Gastrocnemius medialis (tissue), 4 donors: Measurements from ENCODE around the gene STK11IP. TPM values are rescaled to one million over a fixed set of nuclear protein-coding genes. Genes with fewer than 3 reads are reported as not detected.

Source experiments
- ATAC-seq, 2 donors: fragments of 150-250 bp; one replicate each; pipeline ENCODE4 v1.9.1; 2016
- DNase-seq, 2 donors: peaks; one replicate each; pipeline ENCODE4 v3.0.0-alpha.2; 2019
- H3K27ac ChIP-seq, 4 donors: fragments of 200-600 bp; sonication (generic); 1 replicate in 1 of 4; 2 replicates in 3 of 4; pipeline ENCODE4 v1.5.1; 2016 to 2018; ENCODE audit warnings: mild to moderate bottlenecking in 2 of 4, moderate library complexity in 1 of 4
- H3K27me3 ChIP-seq, 3 donors: fragments of 200-600 bp; sonication (generic) in 2 of 3; 1 replicate in 1 of 3; 2 replicates in 2 of 3; pipeline versions ENCODE4 v1.5.1 to v1.6.0; 2016 to 2019; ENCODE audit warnings: mild to moderate bottlenecking in 1 of 3, moderate library complexity in 1 of 3
- H3K36me3 ChIP-seq, 2 donors: fragments of 200-600 bp; sonication (generic) in 1 of 2; one replicate each; pipeline ENCODE4 v1.5.1; 2017 to 2018
- H3K4me1 ChIP-seq, 2 donors: fragments of 200-600 bp; sonication (generic) in 1 of 2; one replicate each; pipeline ENCODE4 v1.5.1; 2016 to 2017; ENCODE audit warnings: mild to moderate bottlenecking in 2 of 2
- H3K4me3 ChIP-seq, 4 donors: fragments of 200-600 bp; sonication (generic) in 3 of 4; 1 replicate in 1 of 4; 2 replicates in 3 of 4; pipeline ENCODE4 v1.5.1; 2016 to 2019; ENCODE audit warnings: mild to moderate bottlenecking in 2 of 4
- H3K9me3 ChIP-seq, 3 donors: fragments of 200-600 bp; sonication (generic) in 2 of 3; 1 replicate in 1 of 3; 2 replicates in 2 of 3; pipeline ENCODE4 v1.5.1; 2016 to 2019
- CTCF ChIP-seq, 5 experiments: fragments of 450-650 bp in 3 of 5; fragments of 200-600 bp in 2 of 5; sonication (generic) in 2 of 5; IDR thresholded peaks in 4 of 5; conservative IDR thresholded peaks in 1 of 5; 1 replicate in 4 of 5; 2 replicates in 1 of 5; pipeline ENCODE4 v1.5.1; 2016 to 2019; ENCODE audit warnings: antibody characterized with exemption in 5 of 5, mild to moderate bottlenecking in 3 of 5, moderate library complexity in 3 of 5
- POLR2A ChIP-seq, 2 donors: fragments of 450-650 bp; IDR thresholded peaks; one replicate each; pipeline ENCODE4 v1.6.1; 2017; ENCODE audit warnings: antibody characterized with exemption in 2 of 2, mild to moderate bottlenecking in 2 of 2, moderate library complexity in 2 of 2
- in situ Hi-C, 4 donors: fragments of 200-750 bp; cut with MboI; loops; one replicate each; pipeline versions ENCODE4 v1.15.0 to v1.8.0; 2017; ENCODE audit warnings: low sequenced_read_pairs in 4 of 4
- intact Hi-C: fragments of 100-400 bp; cut with DNase I; formaldehyde crosslinking; loops from one replicate; pipeline ENCODE4 v1.15.1; 2023; ENCODE audit warnings: low total_unique reads
- total RNA-seq, 4 donors: library from RNA; depleted of rRNA; stranded (reverse); fragments of >200 nt; gene quantifications; one replicate each; pipeline versions ENCODE4 v1.1.0 to v1.2.3, GENCODE V29; 2016

Gene STK11IP
- total RNA-seq, 4 donors from 2014 or later = 5.4 to 7.5 (median 6.5) TPM

GRCh38 chr2:219632760-219633105 lies 35.1 kb downstream of the STK11IP start:
- Histone ChIP-seq H3K9me3 (no peaks in the 10 kb centered on the region), H3K27ac (no peak overlapping the region), H3K4me1 (peaks cover 3% of the 10 kb centered on the region in 2 donors), H3K36me3 (no peaks in the 10 kb centered on the region), H3K27me3 (no peaks in the 10 kb centered on the region), H3K4me3 (no peak overlapping the region)
- intact Hi-C loops = no loop called here
- TF ChIP-seq CTCF (IDR thresholded peaks at IDR 0.05 in 4 of 5, conservative IDR thresholded peaks at IDR 0.05 in 1 of 5) = no peak
- TF ChIP-seq POLR2A (IDR thresholded peaks at IDR 0.05) = no peak
- ATAC-seq (no peak), DNase-seq (no peak)
- in situ Hi-C loops = no loop called here

GRCh38 chr2:219633276-219634065 lies 35.8 kb downstream of the STK11IP start:
- Histone ChIP-seq H3K9me3 (no peaks in the 10 kb centered on the region), H3K27ac (no peak overlapping the region), H3K4me1 (no peaks in the 10 kb centered on the region), H3K27me3 (no peaks in the 10 kb centered on the region), H3K4me3 (no peak overlapping the region), H3K36me3 (no peaks in the 10 kb centered on the region)
- in situ Hi-C loops (no loop called here), intact Hi-C loops (no loop called here)
- no peak for DNase-seq
- TF ChIP-seq POLR2A (IDR thresholded peaks at IDR 0.05) = no peak
- TF ChIP-seq CTCF (IDR thresholded peaks at IDR 0.05 in 4 of 5, conservative IDR thresholded peaks at IDR 0.05 in 1 of 5) = no peak
- no peak for ATAC-seq

- in situ Hi-C loops (no loop called here), intact Hi-C loops (no loop called here)
- H3K4me1 ChIP-seq = no peaks in the 10 kb centered on the region
- ATAC-seq (no peak), DNase-seq (no peak)
- H3K36me3 ChIP-seq = no peaks in the 10 kb centered on the region
- H3K4me3 ChIP-seq = no peak overlapping the region
- no peaks in the 10 kb centered on the region for H3K9me3 ChIP-seq
- no peak for TF ChIP-seq POLR2A (IDR thresholded peaks at IDR 0.05)
- TF ChIP-seq CTCF (IDR thresholded peaks at IDR 0.05 in 4 of 5, conservative IDR thresholded peaks at IDR 0.05 in 1 of 5) = no peak
- H3K27ac ChIP-seq = no peak overlapping the region
- H3K27me3 ChIP-seq = no peaks in the 10 kb centered on the region
These were observed 36.7 kb downstream of the STK11IP start for GRCh38 chr2:219634171-219634940.

GRCh38 chr2:219634951-219635751 lies 37.5 kb downstream of the STK11IP start:
- DNase-seq (no peak), ATAC-seq (no peak)
- Histone ChIP-seq H3K27me3 (no peaks in the 10 kb centered on the region), H3K4me3 (no peak overlapping the region), H3K4me1 (no peaks in the 10 kb centered on the region), H3K9me3 (no peaks in the 10 kb centered on the region), H3K27ac (no peak overlapping the region), H3K36me3 (no peaks in the 10 kb centered on the region)
- intact Hi-C loops (no loop called here), in situ Hi-C loops (no loop called here)
- TF ChIP-seq CTCF (IDR thresholded peaks at IDR 0.05 in 4 of 5, conservative IDR thresholded peaks at IDR 0.05 in 1 of 5) (no peak), POLR2A (IDR thresholded peaks at IDR 0.05) (no peak)
